ENCODE results near the gene TRIM29.

Gene TRIM29

DNA sequence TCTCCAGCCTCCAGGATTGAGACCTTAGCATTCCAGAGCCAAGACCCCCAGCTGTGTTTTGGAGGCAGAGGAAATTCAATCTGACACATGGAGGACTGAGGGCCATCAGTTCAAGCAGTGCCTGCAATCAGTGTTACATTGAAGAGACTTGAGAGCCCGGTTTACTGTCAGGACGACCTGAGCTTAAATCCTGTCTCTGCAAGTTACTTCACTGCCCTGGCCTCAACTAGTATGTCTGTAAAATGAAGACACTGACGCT, 35.1 kb downstream of the TRIM29 start:
- TF ChIP-seq TEAD4 (IDR thresholded peaks at IDR 0.05): no peak
- no peak for TF ChIP-seq CEBPB (IDR thresholded peaks at IDR 0.05)
- no peak for TF ChIP-seq ZBTB7A (IDR thresholded peaks at IDR 0.05; ENCODE audit: low read depth)
- no peak for TF ChIP-seq RAD21 (IDR thresholded peaks at IDR 0.05; ENCODE audit: low read depth)
- no peak for TF ChIP-seq YY1 (IDR thresholded peaks at IDR 0.05; ENCODE audit: low read depth)
- TF ChIP-seq TAF1 (IDR thresholded peaks at IDR 0.05; ENCODE audit: low read depth): no peak
- TF ChIP-seq EGR1 (IDR thresholded peaks at IDR 0.05): no peak
- TF ChIP-seq EP300 (IDR thresholded peaks at IDR 0.05; ENCODE audit: borderline replicate concordance): no peak
- TF ChIP-seq FOXM1 (IDR thresholded peaks at IDR 0.05; ENCODE audit: borderline replicate concordance, low read depth): no peak
- TF ChIP-seq, protein P1, sequence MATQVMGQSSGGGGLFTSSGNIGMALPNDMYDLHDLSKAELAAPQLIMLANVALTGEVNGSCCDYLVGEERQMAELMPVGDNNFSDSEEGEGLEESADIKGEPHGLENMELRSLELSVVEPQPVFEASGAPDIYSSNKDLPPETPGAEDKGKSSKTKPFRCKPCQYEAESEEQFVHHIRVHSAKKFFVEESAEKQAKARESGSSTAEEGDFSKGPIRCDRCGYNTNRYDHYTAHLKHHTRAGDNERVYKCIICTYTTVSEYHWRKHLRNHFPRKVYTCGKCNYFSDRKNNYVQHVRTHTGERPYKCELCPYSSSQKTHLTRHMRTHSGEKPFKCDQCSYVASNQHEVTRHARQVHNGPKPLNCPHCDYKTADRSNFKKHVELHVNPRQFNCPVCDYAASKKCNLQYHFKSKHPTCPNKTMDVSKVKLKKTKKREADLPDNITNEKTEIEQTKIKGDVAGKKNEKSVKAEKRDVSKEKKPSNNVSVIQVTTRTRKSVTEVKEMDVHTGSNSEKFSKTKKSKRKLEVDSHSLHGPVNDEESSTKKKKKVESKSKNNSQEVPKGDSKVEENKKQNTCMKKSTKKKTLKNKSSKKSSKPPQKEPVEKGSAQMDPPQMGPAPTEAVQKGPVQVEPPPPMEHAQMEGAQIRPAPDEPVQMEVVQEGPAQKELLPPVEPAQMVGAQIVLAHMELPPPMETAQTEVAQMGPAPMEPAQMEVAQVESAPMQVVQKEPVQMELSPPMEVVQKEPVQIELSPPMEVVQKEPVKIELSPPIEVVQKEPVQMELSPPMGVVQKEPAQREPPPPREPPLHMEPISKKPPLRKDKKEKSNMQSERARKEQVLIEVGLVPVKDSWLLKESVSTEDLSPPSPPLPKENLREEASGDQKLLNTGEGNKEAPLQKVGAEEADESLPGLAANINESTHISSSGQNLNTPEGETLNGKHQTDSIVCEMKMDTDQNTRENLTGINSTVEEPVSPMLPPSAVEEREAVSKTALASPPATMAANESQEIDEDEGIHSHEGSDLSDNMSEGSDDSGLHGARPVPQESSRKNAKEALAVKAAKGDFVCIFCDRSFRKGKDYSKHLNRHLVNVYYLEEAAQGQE (IDR thresholded peaks at IDR 0.05; ENCODE audit: low read depth): no peak
- TF ChIP-seq, protein P2, sequence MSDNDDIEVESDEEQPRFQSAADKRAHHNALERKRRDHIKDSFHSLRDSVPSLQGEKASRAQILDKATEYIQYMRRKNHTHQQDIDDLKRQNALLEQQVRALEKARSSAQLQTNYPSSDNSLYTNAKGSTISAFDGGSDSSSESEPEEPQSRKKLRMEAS (IDR thresholded peaks at IDR 0.05): no peak
- TF ChIP-seq CREB1 (IDR thresholded peaks at IDR 0.05; ENCODE audit: low read depth): no peak
- no peak for TF ChIP-seq TCF12 (IDR thresholded peaks at IDR 0.05; ENCODE audit: low read depth)
- TF ChIP-seq, protein P3, sequence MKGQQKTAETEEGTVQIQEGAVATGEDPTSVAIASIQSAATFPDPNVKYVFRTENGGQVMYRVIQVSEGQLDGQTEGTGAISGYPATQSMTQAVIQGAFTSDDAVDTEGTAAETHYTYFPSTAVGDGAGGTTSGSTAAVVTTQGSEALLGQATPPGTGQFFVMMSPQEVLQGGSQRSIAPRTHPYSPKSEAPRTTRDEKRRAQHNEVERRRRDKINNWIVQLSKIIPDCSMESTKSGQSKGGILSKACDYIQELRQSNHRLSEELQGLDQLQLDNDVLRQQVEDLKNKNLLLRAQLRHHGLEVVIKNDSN (IDR thresholded peaks at IDR 0.05): no peak
- TF ChIP-seq NFIC (IDR thresholded peaks at IDR 0.05): no peak

DNA sequence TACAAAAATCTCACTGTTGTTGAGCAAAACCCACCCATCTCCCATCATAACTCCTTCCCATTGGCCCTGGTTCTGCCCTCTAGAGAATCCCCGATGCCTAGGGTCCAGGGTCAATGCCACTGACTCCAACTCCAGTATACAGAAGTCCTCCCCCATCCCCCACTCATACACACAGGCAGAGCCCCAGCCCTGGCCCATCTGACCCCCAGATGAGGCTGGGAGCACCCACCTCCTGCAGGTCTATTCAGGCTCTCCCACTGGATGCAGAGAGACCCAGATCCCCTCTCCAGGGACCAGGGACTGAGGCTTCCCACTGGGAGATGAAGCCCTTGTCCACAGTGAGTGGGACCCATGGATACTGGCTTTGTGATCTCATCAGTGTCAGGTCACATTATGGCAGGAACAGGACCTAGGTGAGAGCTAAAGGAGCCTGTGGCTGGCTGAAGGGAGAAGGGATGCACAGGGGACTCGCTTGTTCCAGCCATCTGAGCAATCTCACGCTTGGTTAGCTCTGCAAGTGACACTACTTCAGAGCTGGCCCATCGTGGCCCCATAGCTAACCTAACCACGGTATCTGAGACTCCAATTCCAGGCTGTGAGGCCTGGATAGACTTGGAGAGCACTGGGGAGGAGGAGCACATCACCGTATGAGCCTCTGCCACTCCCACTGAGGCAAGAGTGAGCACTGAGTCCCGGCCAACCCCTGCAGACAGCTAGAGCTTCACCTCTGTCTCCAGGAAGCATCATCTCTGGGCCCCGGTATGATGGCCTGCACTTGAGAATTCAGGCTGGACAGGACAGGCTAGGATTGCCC, 35.7 kb downstream of the TRIM29 start:
- TF ChIP-seq, protein P1 (IDR thresholded peaks at IDR 0.05; ENCODE audit: low read depth): no peak
- TF ChIP-seq EP300 (IDR thresholded peaks at IDR 0.05; ENCODE audit: borderline replicate concordance): no peak
- no peak for TF ChIP-seq EGR1 (IDR thresholded peaks at IDR 0.05)
- TF ChIP-seq CREB1 (IDR thresholded peaks at IDR 0.05; ENCODE audit: low read depth): no peak
- TF ChIP-seq CEBPB (IDR thresholded peaks at IDR 0.05): no peak
- no peak for TF ChIP-seq ZBTB7A (IDR thresholded peaks at IDR 0.05; ENCODE audit: low read depth)
- TF ChIP-seq NFIC (IDR thresholded peaks at IDR 0.05): no peak
- TF ChIP-seq, protein P3 (IDR thresholded peaks at IDR 0.05): no peak
- TF ChIP-seq RAD21 (IDR thresholded peaks at IDR 0.05; ENCODE audit: low read depth): no peak
- TF ChIP-seq, protein P2 (IDR thresholded peaks at IDR 0.05): no peak
- no peak for TF ChIP-seq TAF1 (IDR thresholded peaks at IDR 0.05; ENCODE audit: low read depth)

DNA sequence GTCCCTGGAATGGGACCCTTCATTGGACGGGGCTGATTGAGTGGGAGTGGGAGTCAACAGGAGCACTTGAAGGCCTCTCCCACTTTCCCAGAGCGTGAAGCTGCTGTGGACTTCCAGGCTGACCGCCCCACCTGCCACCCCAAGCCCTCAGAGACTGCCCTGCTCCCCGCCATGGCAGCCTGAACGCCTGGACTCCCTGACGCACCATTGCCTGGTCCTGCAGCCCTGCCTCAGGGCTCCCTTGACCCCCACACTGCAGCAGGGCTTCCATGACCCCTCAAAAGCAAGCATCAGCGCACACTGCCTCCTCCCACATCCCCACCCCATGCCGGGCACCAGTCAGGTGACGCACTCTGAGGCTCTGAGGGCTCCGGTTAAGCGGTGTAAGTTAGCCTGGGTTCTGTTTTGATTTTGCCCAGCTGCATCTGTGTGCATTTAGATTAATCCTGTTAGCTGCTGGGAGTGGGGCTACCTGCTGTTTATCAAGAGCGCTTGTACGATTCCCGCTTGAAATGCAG, 39.4 kb downstream of the TRIM29 start:
- TF ChIP-seq, protein P1 (IDR thresholded peaks at IDR 0.05; ENCODE audit: low read depth): no peak
- TF ChIP-seq TEAD4 (IDR thresholded peaks at IDR 0.05) (no peak), FOXM1 (IDR thresholded peaks at IDR 0.05; ENCODE audit: borderline replicate concordance, low read depth) (no peak), NFIC (IDR thresholded peaks at IDR 0.05) (no peak), TAF1 (IDR thresholded peaks at IDR 0.05; ENCODE audit: low read depth) (no peak), YY1 (IDR thresholded peaks at IDR 0.05; ENCODE audit: low read depth) (no peak), CEBPB (IDR thresholded peaks at IDR 0.05) (no peak), ZBTB7A (IDR thresholded peaks at IDR 0.05; ENCODE audit: low read depth) (no peak)
- TF ChIP-seq, protein P2 (IDR thresholded peaks at IDR 0.05): no peak
- TF ChIP-seq, protein P3 (IDR thresholded peaks at IDR 0.05): no peak

Measured in Ishikawa (cell line).